G401 (cell line): ENCODE data around the gene GGT1. TPM values are rescaled to one million over a fixed set of nuclear protein-coding genes. Genes with fewer than 3 reads are reported as not detected.
"Not testable (repeated sequence)": the region's sequence is repeated elsewhere in the genome, so short reads cannot be mapped to it uniquely, and the experiment has no call there.

Experiments used
- DNase-seq: peaks from one replicate; pipeline ENCODE4 v3.0.0-alpha.2; 2015; ENCODE audit warnings: low spot score
- in situ Hi-C: cut with HindIII; loops from 2 replicates; pipeline ENCODE4 v1.10.0; 2016; ENCODE audit warnings: low sequenced_read_pairs, mixed read lengths
- total RNA-seq: library from RNA; depleted of rRNA; stranded (reverse); fragments of >200 nt; shearing (Covaris generic); gene quantifications from 2 replicates; pipeline ENCODE4 v1.2.3, GENCODE V29; 2014; rRNA removed

GGT1 gene
- 99.6 and 109 TPM in 2 replicates for total RNA-seq

DNA sequence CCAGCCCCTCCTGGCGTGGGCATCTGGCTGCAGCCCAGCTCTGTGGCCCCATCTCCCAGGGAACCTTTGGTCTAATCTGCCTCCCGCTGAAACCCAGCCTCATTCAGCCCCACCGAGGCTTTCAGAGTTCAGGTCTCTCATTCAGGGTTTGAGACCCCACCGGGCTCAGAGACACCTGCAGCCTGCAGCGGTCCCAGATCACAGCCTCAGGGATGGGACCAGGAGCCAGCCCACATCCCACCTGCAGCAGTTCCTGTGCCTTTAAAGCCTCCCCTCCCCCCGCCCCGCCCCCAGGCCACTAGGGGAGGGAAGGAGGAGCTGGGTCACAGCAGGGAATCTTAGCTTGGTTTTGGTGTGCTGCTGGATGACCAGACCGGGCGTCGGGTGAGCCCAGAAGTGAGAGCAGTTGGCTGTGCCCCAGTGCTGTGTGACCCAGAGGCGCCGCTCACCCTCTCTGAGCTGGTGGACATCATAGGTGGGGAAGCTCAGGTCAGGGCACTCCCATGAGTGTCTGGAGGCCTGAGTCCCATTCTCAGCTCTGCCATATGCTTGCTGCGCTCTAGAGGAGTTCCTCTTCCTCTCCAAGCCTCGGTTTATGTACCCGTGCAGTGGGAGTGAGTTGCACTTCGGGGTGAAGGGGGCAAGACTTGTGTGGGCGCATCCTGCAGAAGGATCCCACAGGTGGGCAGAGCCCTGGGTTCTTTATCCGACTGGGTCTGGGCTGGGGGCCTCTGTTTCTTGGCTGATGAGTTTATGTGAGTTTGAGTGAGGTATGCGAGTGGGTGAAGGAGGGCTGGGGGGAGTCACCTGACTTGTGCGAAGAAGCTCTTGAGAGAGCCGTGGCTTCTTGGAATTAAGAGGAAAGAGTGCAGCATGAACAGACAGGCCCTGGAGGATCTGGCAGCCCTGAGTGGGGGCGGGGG is at the start of gene GGT1:
GGT1 (plus strand) TSS at position 347 of the 923 bp plus-strand sequence. CDS start 7,889 bp downstream, outside the sequence.
- DNase-seq, in situ Hi-C loops: not testable (repeated sequence)

DNA sequence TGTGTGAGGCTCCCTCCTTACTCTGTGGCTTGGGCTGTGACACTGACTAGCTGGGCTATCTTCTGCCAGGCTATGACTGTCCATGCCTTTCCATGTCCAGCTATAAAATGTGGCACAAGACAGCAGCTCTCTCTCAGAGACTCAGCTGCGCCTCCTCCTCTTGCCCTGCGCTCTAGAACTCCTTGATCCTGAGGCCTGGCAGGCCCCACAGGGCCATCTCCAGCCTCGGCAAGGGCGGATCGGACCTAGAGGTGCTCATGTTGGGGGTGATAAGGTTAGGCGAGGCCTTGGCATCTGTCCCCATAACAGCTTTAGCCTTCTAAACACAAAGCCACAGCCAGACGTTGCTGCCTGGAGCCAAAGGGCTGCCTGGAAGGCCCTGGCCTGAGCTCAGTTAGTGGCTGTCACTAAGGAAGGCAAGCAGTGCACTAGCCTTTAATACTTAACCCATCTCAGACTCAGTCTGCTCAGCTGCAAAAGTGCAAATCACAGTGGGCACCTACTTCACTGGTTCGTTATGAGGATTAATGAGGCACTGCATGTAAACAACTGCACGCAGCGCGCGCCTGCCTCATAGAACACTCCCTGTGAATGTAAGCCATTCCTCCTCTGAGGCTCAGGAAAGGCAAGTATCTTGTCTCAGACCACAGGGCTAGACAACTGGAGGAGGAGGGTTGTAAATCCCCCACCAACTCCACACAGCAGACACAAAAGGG is 49.2 kb upstream of the GGT1 start:
- peak; percentile 25 for DNase-seq
- in situ Hi-C loops = no loop called here

DNA sequence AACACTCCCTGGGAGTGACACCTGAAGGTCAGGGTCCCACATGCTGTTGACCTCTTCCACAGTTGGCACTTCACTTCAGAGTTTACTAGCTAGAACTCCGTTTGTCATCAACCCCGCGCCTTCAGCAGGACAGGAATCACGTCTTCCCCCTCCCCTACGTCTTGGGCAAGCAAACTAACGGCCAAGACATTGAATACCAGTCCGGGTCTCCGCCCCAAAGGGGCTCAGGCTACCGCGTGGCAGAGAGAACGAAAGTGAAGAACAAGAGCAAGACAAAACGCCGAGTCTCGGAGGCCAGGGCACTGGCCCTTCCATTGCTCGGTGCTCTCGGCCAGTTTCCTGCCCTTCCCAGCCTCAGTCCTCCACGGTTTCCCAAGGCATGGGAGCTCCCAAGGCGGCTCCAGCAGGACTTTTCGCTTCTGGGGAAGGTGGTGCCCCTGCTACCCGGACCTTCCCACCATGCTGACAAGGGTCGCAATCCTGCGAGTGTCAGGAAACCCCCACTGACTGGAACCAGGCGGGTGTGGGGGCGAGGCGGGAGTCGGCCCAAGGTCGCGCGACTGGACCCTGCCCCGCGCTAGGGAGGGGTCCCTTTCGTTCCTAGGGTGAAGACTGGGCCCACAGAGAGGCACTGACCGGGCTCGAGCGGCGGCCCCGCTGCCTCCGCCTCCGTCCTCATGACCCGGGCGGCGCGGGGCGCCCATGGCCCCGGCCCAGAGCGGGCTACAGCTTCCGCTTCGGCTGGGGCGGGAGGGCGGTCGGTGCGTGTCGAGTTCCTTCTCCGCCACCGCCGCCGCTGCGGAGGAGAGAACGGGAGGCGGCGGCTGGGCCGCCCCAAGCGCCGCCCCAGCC is 48.5 kb upstream of the GGT1 start, which contains the start of gene GUCD1:
GUCD1 (minus strand) TSS at position 826 of the 852 bp plus-strand sequence; CDS start at position 679, 147 bp downstream.
- peak; percentile 16 for DNase-seq
- in situ Hi-C loops = no loop called here

DNA sequence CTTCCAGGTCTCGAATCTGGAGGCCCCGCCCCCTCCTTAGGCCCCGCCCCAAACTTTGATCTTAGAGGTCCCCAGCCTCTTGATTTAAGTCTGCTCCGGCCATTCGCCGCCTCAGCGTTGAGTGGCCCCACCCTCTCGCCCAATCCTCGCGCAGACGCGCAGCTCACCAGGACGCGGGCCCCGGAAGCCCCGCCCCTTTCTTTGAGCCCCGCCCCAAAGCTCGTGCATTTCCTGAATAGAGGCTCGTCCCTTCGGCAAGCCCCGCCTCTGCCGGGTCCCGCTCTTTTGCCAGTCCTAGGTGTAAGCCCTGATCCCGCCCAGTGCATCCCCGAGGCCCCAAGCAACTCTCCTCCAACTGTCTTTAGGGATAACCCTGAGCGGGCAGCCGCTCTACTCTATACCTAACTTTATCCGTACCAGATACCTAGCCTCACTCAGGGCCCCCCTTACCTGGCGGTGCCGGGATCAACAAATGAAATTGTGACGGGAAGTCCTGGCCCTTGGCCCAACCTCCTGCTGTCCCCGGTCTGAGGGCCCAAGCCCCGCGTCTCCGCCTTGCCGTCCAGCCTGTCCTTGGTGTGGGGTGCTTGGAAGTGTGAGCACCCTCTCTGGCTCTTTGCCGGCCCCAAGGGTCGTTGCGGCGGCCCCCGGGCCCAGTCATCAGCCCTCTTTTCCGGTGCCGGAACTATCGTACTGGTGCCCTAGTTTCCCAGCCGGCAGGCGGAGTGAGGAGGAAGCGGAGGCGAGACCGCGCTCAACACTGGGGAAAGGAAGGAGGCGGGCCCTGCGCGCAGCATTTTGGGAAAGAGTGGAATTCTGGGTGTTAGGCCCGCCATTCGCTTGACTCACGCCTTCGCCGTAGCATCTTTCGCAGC is 47.6 kb upstream of the GGT1 start, which contains the start of gene SNRPD3:
SNRPD3 (plus strand) TSS at position 835 of the 875 bp plus-strand sequence. CDS start 1,676 bp downstream, outside the sequence.
- in situ Hi-C loops = no loop called here
- DNase-seq = peak; percentile 100

DNA sequence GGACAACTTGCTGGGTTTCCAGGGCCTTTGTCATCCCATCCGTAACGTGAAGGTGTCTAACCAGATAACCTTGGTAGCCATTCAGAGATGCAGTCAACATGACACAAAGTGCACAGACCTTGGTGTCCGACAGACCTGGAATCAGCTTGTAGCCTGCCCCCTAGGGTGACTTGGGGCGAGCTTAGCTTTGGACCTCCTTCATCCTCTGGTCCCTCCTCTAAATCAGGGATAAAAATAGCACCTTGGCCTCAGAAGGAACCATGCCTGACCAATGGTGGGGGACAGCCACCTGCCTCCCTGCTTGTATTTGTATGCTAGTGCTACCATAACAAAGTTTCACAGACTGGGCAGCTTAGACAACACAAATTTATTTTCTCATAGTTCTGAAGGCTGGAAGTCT is 43.5 kb upstream of the GGT1 start:
- no peak for DNase-seq
- in situ Hi-C loops = no loop called here

DNA sequence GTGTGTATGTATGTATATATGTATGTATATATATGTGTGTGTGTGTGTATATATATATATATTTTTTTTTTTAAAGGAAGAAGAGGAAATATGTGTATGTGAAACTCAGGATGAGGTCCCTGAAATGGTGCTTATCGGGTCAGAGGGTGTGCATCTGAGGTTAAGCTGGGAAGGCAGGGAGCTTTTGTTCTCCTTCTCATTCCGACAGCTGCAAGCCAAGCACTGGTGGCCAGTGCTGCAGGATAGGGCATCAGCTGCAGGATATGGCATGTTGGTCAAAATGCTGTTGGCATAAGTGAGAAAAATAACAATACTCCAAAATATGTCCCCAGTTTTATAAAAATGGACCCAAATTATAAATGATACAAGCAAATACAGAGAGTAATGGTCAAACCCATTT is 39.7 kb upstream of the GGT1 start:
- in situ Hi-C loops = no loop called here
- no peak for DNase-seq

DNA sequence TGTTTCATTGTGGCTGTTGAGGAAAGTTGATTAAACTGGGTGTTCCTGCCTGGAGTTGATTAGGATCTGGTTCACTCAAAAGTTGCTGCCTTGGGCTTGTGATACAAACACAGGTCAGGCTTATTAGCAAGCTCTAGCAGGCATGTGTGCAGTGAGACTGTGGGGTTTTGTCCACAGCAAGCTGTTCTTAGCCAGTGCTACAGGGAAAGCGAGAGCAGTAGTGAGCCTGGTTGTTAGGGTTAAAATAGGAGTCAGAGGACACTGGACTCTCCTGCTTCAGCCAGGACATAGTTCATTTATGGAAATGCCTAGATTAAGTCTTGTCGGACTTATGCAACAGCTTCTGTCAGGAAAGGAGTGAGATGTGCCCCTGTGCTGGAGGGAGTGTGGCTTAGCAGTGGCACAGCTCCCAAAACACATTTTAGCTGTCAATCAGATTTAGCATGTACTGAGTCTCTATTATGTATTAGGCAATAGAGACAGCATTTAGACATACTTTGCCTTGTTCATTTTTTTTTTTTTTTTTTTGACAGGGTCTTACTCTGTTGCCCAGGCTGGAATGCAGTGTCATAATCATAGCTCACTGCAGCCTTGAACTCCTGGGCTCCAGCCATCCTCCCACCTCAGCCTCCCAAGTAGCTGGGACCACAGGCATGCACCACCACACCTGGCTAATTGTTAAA is 38.5 kb upstream of the GGT1 start:
- DNase-seq = no peak
- in situ Hi-C loops = no loop called here

DNA sequence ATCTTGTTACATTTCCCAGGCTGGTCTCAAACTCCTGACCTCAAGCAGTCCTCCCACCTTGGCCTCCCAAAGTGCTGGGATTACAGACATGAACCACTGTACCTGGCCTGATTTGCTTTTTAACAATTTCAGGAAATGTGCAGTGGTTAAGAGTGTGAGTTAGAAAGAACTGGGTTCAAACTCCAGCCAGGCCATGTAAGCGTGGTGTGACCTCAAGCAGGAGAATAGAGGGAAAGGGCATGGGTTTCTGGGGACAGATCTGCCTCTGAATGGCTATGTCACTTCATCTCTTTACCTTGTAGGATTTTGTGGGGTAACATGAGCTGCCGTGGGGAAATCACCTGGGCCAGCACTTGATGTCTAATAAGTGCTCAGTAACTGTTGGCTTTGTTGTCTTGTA is 37.9 kb upstream of the GGT1 start:
- no peak for DNase-seq
- in situ Hi-C loops = no loop called here

DNA sequence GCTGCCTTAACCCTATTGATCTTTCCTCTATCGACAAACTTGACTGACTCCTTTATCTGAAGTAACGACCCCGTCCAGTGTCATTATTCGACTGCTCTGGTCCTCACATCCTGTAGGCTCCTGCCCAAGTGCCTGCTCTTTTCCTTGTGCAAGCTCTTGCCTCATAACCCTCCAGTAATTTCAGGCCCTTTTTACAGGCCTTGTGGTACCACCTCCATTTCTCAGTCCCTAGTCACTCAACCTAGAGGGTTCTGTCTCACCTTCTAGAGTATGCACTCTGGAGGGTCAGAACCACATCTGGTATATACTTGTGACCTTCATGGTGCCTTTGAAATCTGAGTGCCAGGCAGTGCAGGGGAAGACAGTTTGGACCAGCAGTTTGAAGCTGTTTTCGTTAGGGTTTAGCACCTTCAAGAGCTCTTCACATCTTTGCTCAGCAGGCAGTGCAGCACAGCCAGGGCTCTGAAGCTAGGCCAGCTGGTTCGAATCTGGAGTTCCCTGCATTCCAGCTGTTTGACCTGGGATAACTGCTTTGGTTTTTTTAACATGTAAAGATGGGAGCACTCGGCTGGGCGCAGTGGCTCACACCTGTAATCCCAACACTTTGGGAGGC is 36.0 kb upstream of the GGT1 start:
- in situ Hi-C loops = no loop called here
- DNase-seq = no peak

DNA sequence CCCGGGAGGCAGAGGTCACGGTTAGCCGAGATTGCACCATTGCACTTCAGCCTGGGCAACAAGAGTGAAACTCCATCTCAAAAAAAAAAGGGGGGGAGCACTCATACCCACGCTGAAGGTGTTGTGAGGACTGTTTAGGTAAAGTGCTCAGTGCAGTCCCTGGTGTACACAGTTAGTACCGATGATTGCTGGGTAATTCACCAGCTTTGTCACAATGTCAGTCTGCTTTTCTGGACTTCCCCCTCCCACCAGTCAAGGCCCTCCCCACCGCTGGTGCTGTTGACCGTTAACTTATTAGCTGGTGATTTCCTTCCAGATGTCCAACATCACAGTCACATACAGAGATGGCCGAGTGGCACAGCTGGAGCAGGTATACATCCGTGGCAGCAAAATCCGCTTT is 35.3 kb upstream of the GGT1 start:
- DNase-seq = no peak
- in situ Hi-C loops = no loop called here

DNA sequence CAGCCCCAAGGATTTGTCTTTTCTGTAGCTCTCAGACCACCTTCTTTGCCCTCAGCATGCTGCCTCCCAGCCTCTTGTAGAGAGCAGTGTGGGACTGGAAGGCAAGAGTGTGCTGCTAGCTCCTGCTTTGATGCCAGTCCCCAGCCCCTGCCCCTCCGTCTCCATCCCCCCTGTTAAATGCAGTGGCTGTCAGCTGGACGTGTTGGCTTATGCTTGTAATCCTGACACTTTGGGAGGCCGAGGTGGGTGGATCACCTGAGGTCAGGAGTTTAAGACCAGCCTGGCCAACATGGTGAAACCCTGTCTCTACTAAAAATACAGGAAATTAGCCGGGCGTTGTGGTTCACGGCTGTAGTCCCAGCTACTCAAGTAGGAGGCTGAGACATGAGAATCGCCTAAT is 31.7 kb upstream of the GGT1 start:
- DNase-seq = no peak
- in situ Hi-C loops = no loop called here

DNA sequence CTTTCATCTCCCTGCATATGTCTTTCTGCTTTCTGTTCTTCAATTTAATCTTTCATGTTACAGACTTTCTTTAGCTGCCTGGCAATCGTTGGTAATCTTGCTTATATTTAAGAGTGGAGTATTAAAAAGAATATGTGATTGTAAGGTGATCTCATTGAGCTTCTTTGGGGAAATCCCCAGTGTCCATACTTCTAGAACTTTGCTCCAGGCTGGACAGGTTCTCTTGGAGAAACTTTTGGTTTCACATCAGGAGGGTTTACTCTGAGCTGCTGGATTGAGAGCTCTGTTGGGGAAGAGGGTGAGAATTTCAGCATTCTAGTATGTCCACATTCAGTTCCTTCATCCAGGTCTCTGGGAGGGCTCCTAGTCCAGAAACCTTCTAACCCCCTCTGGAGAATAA is 26.2 kb upstream of the GGT1 start:
- in situ Hi-C loops = no loop called here
- DNase-seq = no peak

DNA sequence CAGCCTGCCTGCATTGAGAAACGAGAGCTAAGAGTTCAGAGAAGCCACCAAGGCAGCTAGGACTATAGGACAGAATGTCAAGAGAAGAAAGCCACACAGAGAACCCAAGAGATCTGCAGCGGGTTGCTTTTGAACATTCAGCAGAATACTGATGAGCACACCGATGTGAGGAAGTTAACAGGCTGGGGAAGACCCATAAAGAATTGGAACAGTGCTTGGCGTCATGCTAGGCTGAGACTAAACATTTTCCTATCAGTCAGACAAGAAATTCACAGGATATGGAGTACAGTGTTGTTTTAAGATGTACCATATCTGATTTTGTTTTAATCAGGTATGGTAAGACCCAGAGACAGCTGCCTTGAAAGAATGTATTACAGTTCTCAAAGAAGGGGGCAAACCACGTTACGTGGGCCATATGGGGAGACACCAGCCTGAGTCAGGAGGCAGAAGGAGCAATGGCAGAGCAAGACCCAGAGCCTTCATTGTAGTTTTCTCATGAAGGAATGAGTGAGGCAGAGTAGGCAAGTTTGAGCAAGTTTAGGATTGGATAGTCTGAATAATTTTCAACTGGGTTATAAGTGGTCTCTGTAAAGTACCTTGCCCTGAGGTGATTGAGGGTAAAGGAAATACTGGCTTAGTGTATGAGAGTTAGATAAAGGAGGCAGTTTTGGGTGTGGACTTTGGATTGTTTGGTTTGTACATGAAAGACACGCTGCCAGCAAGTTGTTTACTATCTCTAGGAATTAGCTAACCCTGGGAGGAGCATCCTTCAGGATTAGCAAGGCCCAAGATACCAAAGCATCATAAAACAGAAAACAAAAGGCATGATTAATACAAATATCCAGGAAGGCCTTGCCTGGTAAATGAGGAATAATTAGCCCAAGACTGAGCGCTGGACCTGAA is 24.4 kb upstream of the GGT1 start:
- in situ Hi-C loops = no loop called here

DNA sequence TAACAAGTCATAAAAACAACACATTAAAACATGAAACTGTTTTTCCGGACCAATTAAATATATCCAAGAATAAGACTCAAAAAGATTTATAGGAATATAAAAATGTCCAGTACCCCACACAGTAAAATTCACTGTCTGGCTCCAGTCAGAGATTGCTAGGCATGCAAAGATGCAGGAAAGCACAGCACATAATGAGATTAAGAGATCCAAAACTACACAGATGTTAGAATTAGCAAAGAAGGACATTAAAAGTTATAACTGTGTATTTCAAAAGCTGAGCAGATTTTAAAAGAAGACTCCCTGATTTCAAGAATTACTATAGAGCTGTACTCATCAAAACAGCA is 23.8 kb upstream of the GGT1 start:
- no peak for DNase-seq
- in situ Hi-C loops = no loop called here

More for the DNA sequence above, 24.4 kb upstream of the GGT1 start:
- DNase-seq = no peak

DNA sequence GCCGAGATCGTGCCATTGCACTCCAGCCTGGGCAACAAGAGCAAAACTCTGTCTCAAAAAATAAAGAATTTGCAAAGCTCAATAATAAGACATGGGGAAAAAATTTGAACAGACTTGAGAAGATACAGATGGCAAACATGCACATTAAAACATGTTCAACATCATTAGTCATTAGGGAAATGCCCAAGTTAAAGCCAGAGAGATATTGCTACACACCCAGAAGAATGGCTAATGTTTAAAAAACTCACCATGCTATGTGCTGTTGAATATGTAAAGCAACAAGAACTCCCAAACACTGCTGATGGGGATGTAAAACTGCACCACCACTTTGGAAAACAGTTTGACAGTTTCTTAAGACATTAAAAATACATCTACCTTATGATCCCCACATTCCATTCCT is 22.7 kb upstream of the GGT1 start:
- DNase-seq = no peak
- in situ Hi-C loops = no loop called here

DNA sequence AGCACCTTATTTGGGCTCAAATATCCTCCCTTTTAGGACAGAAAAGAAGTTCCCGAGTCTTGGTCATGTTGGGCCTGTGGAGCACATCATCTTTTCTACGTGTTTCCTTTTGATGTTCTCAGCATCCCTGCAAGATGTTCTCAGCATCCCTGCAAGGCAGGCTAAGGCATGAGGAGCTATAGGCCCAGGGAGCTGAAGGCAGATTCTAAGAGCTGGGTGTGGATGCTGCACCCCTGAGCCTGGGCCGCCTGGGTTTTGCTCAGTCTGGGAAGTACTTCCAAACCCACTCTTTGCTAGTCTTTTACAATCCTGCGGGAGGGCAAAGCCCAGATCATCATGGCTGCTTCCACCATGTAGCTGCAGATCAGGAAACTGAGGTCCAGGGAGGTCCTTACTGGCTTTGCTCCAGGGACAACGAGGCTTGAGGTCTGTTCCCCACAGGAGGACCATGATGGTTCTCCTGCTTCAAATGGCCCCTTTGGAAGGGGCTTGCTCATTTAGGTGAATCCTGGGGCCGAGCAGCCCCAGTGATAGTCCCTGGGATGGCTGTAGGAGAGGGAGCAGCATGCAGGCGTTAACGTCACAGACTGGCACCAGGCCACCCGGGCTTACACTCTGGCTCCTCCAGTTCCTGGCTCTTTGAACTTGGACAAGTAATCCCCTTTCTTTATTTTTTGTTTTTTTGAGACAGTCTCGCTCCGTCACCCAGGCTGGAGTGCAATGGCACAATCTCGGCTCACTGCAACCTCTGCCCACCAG is 20.8 kb upstream of the GGT1 start:
- no peak for DNase-seq
- in situ Hi-C loops = no loop called here
